H1 (cell line): Measurements from ENCODE around the gene KRTAP19-4. TPM values are rescaled to one million over a fixed set of nuclear protein-coding genes. Genes with fewer than 3 reads are reported as not detected.

Source experiments
- CTCF ChIA-PET: fragments of 300-600 bp; sonication (Branson Sonifier 250); formaldehyde crosslinking; loops from one replicate; lab custom pipeline; 2021; ENCODE audit not compliant: partially characterized antibody; lab: Charles Lee
- POLR2A ChIA-PET: fragments of 300-600 bp; sonication (Branson Sonifier 250); formaldehyde crosslinking; loops from one replicate; lab custom pipeline; 2021; ENCODE audit warnings: inconsistent platforms; ENCODE audit not compliant: partially characterized antibody; lab: Charles Lee
- DNase-seq, 2 experiments: peaks; one replicate each; pipeline versions ENCODE4 v3.0.0 to v3.0.0-alpha.2; 2010 to 2022; ENCODE audit warnings: low spot score in 2 of 2, low read depth in 1 of 2, mixed read lengths in 1 of 2
- FAIRE-seq: peaks from 2 replicates; lab custom pipeline; 2011; peaks lifted over from hg19 to GRCh38; lab: Jason Lieb, UNC
- H2AFZ ChIP-seq: 2 replicates; pipeline ENCODE4 v1.8.1; 2012; ENCODE audit warnings: low read length, inconsistent platforms
- H2AK5ac ChIP-seq: 2 replicates; pipeline ENCODE4 v1.6.1; 2013; ENCODE audit warnings: low read depth, low read length
- H2BK120ac ChIP-seq: replicated peaks from 2 replicates; pipeline ENCODE3; 2013; ENCODE audit warnings: low read depth, low read length, inconsistent platforms
- H2BK12ac ChIP-seq: 2 replicates; pipeline ENCODE4 v1.6.1; 2013; ENCODE audit warnings: low read depth, low read length
- H2BK15ac ChIP-seq: 2 replicates; pipeline ENCODE4 v1.6.1; 2013; ENCODE audit warnings: low read length
- H2BK20ac ChIP-seq: 2 replicates; pipeline ENCODE4 v1.6.1; 2013; ENCODE audit warnings: low read length
- H2BK5ac ChIP-seq: 2 replicates; pipeline ENCODE4 v1.6.1; 2013; ENCODE audit warnings: low read depth, low read length
- H3K14ac ChIP-seq: 2 replicates; pipeline ENCODE4 v1.6.1; 2013; ENCODE audit warnings: inconsistent platforms; ENCODE audit not compliant: insufficient read length
- H3K18ac ChIP-seq: 2 replicates; pipeline ENCODE4 v1.6.1; 2013; ENCODE audit warnings: low read length; ENCODE audit errors: extremely low read depth
- H3K23ac ChIP-seq: 2 replicates; pipeline ENCODE4 v1.6.1; 2013; ENCODE audit warnings: inconsistent platforms; ENCODE audit not compliant: insufficient read length
- H3K23me2 ChIP-seq: 2 replicates; pipeline ENCODE4 v1.6.1; 2013; ENCODE audit warnings: low read depth, low read length
- H3K27ac ChIP-seq: 2 replicates; pipeline ENCODE4 v1.6.1; 2011; ENCODE audit warnings: low read depth, low read length, inconsistent platforms
- H3K27me3 ChIP-seq, 4 experiments: replicated peaks in 1 of 4; 1 replicate in 1 of 4; 2 replicates in 3 of 4; pipeline versions ENCODE4 v1.6.1 to v1.8.1; 2011 to 2013; ENCODE audit warnings: low read length in 3 of 4, mild to moderate bottlenecking in 3 of 4, inconsistent platforms in 2 of 4, mixed read lengths in 2 of 4, moderate library complexity in 1 of 4; ENCODE audit not compliant: control insufficient read depth in 3 of 4, insufficient read depth in 3 of 4; ENCODE audit errors: extremely low read depth in 1 of 4
- H3K36me3 ChIP-seq, 4 experiments: 2 replicates each; pipeline versions ENCODE4 v1.6.1 to v1.8.1; 2011 to 2013; ENCODE audit warnings: mild to moderate bottlenecking in 4 of 4, low read length in 3 of 4, moderate library complexity in 2 of 4, control low read depth in 1 of 4, inconsistent platforms in 1 of 4; ENCODE audit not compliant: insufficient read depth in 4 of 4, control insufficient read depth in 2 of 4
- H3K4ac ChIP-seq: replicated peaks from 2 replicates; pipeline ENCODE3; 2013; ENCODE audit warnings: low read length, low read depth, mixed read lengths, inconsistent platforms; ENCODE audit not compliant: insufficient read length
- H3K4me1 ChIP-seq, 4 experiments: replicated peaks in 1 of 4; 1 replicate in 1 of 4; 2 replicates in 3 of 4; pipeline versions ENCODE4 v1.6.1 to v1.8.1; 2011 to 2013; ENCODE audit warnings: low read length in 3 of 4, inconsistent platforms in 2 of 4, mixed read lengths in 1 of 4; ENCODE audit not compliant: insufficient read depth in 4 of 4, control insufficient read depth in 3 of 4
- H3K4me2 ChIP-seq, 2 experiments: 2 replicates each; pipeline versions ENCODE4 v1.6.1 to v1.8.1; 2011 to 2013; ENCODE audit warnings: low read depth in 2 of 2, low read length in 2 of 2, control low read depth in 1 of 2, inconsistent platforms in 1 of 2, mild to moderate bottlenecking in 1 of 2; ENCODE audit not compliant: insufficient read depth in 1 of 2
- H3K4me3 ChIP-seq, 4 experiments: fragments of 200-600, 300-600 bp in 1 of 4; sonication (generic), shearing (Covaris generic), sonication (Bioruptor Twin) in 1 of 4; 2 replicates each; pipeline versions ENCODE4 v1.5.1 to v1.8.1; 2011 to 2016; ENCODE audit warnings: low read length in 4 of 4, low read depth in 3 of 4, control low read depth in 2 of 4, inconsistent platforms in 2 of 4, mild to moderate bottlenecking in 2 of 4, mixed read lengths in 1 of 4, moderate library complexity in 1 of 4; ENCODE audit not compliant: insufficient read depth in 2 of 4; ENCODE audit errors: extremely low read depth in 1 of 4
- H3K56ac ChIP-seq: replicated peaks from 2 replicates; pipeline ENCODE3; 2013; ENCODE audit warnings: low read depth, mild to moderate bottlenecking, mixed read lengths, low read length, inconsistent platforms; ENCODE audit not compliant: insufficient read length
- H3K79me1 ChIP-seq: 2 replicates; pipeline ENCODE4 v1.6.1; 2013; ENCODE audit warnings: low read depth, low read length, control low read depth
- H3K79me2 ChIP-seq, 2 experiments: 2 replicates each; pipeline versions ENCODE4 v1.6.1 to v1.8.1; 2012 to 2013; ENCODE audit warnings: low read length in 2 of 2, mild to moderate bottlenecking in 2 of 2, inconsistent platforms in 1 of 2; ENCODE audit not compliant: insufficient read depth in 2 of 2, control insufficient read depth in 1 of 2
- H3K9ac ChIP-seq, 4 experiments: replicated peaks in 1 of 4; 1 replicate in 1 of 4; 2 replicates in 3 of 4; pipeline versions ENCODE4 v1.6.1 to v1.8.1; 2011 to 2013; ENCODE audit warnings: low read depth in 3 of 4, low read length in 3 of 4, control low read depth in 2 of 4, mild to moderate bottlenecking in 2 of 4, moderate library complexity in 2 of 4, inconsistent platforms in 1 of 4; ENCODE audit errors: extremely low read depth in 1 of 4
- H3K9me3 ChIP-seq, 2 experiments: 2 replicates each; pipeline versions ENCODE4 v1.6.1 to v1.8.1; 2012 to 2013; ENCODE audit warnings: mild to moderate bottlenecking in 2 of 2, moderate library complexity in 2 of 2, control low read depth in 1 of 2, inconsistent platforms in 1 of 2, low read depth in 1 of 2, low read length in 1 of 2, mixed read lengths in 1 of 2; ENCODE audit not compliant: insufficient read depth in 2 of 2
- H4K20me1 ChIP-seq, 2 experiments: replicated peaks in 1 of 2; 2 replicates each; pipeline versions ENCODE3 to v1.8.1; 2011 to 2013; ENCODE audit warnings: inconsistent platforms in 2 of 2, low read length in 2 of 2, mild to moderate bottlenecking in 1 of 2; ENCODE audit not compliant: insufficient read depth in 2 of 2, control insufficient read depth in 1 of 2
- H4K5ac ChIP-seq: 2 replicates; pipeline ENCODE4 v1.6.1; 2013; ENCODE audit warnings: low read length, low read depth, mixed read lengths, inconsistent platforms; ENCODE audit not compliant: insufficient read length
- H4K8ac ChIP-seq: 2 replicates; pipeline ENCODE4 v1.8.0; 2013; ENCODE audit warnings: mild to moderate bottlenecking, moderate library complexity, low read length, inconsistent platforms; ENCODE audit not compliant: insufficient read depth; ENCODE audit errors: extremely low read depth
- H4K91ac ChIP-seq: replicated peaks from 2 replicates; pipeline ENCODE3; 2013; ENCODE audit warnings: low read length, mixed read lengths, inconsistent platforms; ENCODE audit not compliant: insufficient read length
- JUN ChIP-seq: IDR thresholded peaks from 2 replicates; pipeline ENCODE4 v1.6.1; 2011; ENCODE audit warnings: low read depth, mild to moderate bottlenecking, improper control_type of control experiment, low read length
- KDM4A ChIP-seq: IDR thresholded peaks from one replicate; pipeline ENCODE4 v1.7.1; 2012; ENCODE audit warnings: low read depth, mild to moderate bottlenecking, moderate library complexity, low read length, inconsistent platforms; ENCODE audit not compliant: severe bottlenecking
- MAFK ChIP-seq: IDR thresholded peaks from 2 replicates; pipeline ENCODE4 v1.6.1; 2012; ENCODE audit warnings: low read depth, mild to moderate bottlenecking, improper control_type of control experiment, low read length
- MAX ChIP-seq: IDR thresholded peaks from 2 replicates; pipeline ENCODE4 v1.6.1; 2012; ENCODE audit warnings: inconsistent platforms
- SIX5 ChIP-seq: IDR thresholded peaks from 2 replicates; pipeline ENCODE4 v1.6.1; 2011; ENCODE audit warnings: mild to moderate bottlenecking, low read depth, low read length
- SRF ChIP-seq: IDR thresholded peaks from 2 replicates; pipeline ENCODE4 v1.6.1; 2011; ENCODE audit warnings: mild to moderate bottlenecking, low read depth, low read length, moderate library complexity
- SUZ12 ChIP-seq: fragments of 200-600 bp; sonication (generic); IDR thresholded peaks from 2 replicates; pipeline ENCODE4 v1.6.1; 2012; ENCODE audit warnings: mild to moderate bottlenecking, inconsistent platforms, low read length, moderate library complexity, mixed read lengths
- TAF1 ChIP-seq: IDR thresholded peaks from 2 replicates; pipeline ENCODE4 v1.6.1; 2011; ENCODE audit warnings: mild to moderate bottlenecking, low read depth, low read length
- TBP ChIP-seq: IDR thresholded peaks from 2 replicates; pipeline ENCODE4 v1.6.1; 2011; ENCODE audit warnings: low read depth, low read length, improper control_type of control experiment
- TEAD4 ChIP-seq: IDR thresholded peaks from 2 replicates; pipeline ENCODE4 v1.6.1; 2012; ENCODE audit warnings: low read depth, low read length, inconsistent platforms, mixed read lengths
- WGBS, 2 experiments: shearing (Covaris generic) in 1 of 2; methylation state at CpG; one replicate each; pipeline versions ENCODE4 v1.1.6 to v1.1.7; 2013 to 2015; ENCODE audit warnings: low lambda C conversion rate in 2 of 2, mixed read lengths in 2 of 2, inconsistent platforms in 1 of 2, low coverage in 1 of 2, missing lambda C conversion rate in 1 of 2; ENCODE audit not compliant: insufficient replicate concordance in 2 of 2, insufficient coverage in 1 of 2, insufficient read length in 1 of 2; ENCODE audit errors: extremely low coverage in 1 of 2, missing lambda C conversion rate in 1 of 2; 5-methylcytosine and 5-hydroxymethylcytosine counted together
- polyA plus RNA-seq, 7 experiments: library from polyadenylated mRNA; depleted of rRNA in 3 of 7; stranded (reverse) in 5 of 7; unstranded in 2 of 7; fragments of >200 nt in 5 of 7; fragments of 200-250 nt in 2 of 7; gene quantifications; 1 replicate in 5 of 7; 2 replicates in 1 of 7; 4 replicates in 1 of 7; pipeline versions ENCODE4 v1.2.1 to v1.2.3, GENCODE V29; 2011 to 2013; ENCODE audit warnings: missing spikeins in 2 of 7, mixed read lengths in 2 of 7
- total RNA-seq: library from RNA; stranded (reverse); fragmentation: NEBNext Ultra II Directional; extraction: Animal tissue kit (Norgen Biotek cat#: 25700); gene quantifications from 2 replicates; pipeline ENCODE4 v1.2.1, GENCODE V29; 2021

KRTAP19-4 gene
- total and polyA plus RNA-seq, 2 of the 8 experiments (the other 6 are each of a cell fraction or from before 2014, with no cell fraction given): not detected

GRCh38 chr21:30518876-30519275 is 21.9 kb upstream of the KRTAP19-4 start:
- Histone ChIP-seq H4K20me1 (no peaks in the 10 kb centered on the region), H3K23me2 (no peaks in the 10 kb centered on the region), H3K18ac (no peak overlapping the region), H3K14ac (no peak overlapping the region), H3K9me3 (peaks cover 0 to 4% of the 10 kb centered on the region in 2 experiments; a peak in 1 of 4 replicates), H3K27me3 (no peaks in the 10 kb centered on the region), H3K4me1 (no peaks in the 10 kb centered on the region), H4K91ac (no peak overlapping the region), H3K56ac (no peak overlapping the region), H2BK5ac (no peak overlapping the region), H3K4me3 (no peak overlapping the region), H3K4ac (no peak overlapping the region), H3K4me2 (no peak overlapping the region), H3K23ac (no peak overlapping the region), H3K27ac (no peak overlapping the region), H2BK120ac (no peak overlapping the region), H3K36me3 (peaks cover 0 to 3% (median 0%) of the 10 kb centered on the region in 4 experiments; a peak in 1 of 8 replicates), H2AK5ac (no peak overlapping the region), H2AFZ (no peak overlapping the region), H2BK12ac (no peak overlapping the region), H4K5ac (no peak overlapping the region), H3K79me2 (no peaks in the 10 kb centered on the region), H3K79me1 (no peaks in the 10 kb centered on the region), H4K8ac (no peak overlapping the region), H3K9ac (no peak overlapping the region), H2BK15ac (no peak overlapping the region), H2BK20ac (no peak overlapping the region)
- ChIA-PET CTCF (no interaction called here), POLR2A (no interaction called here)
- DNase-seq (no peak), FAIRE-seq (no peak)
- WGBS, 2 experiments: 100% methylated on average over 1 of the region's 1 CpG; no CpG with 5 or more reads in 1 of the 2 experiments
- TF ChIP-seq JUN: no peak
- TF ChIP-seq MAX: no peak
- TF ChIP-seq SIX5: no peak
- TF ChIP-seq TEAD4: no peak
- no peak for TF ChIP-seq MAFK
- no peak for TF ChIP-seq SUZ12
- TF ChIP-seq TBP: no peak
- no peak for TF ChIP-seq TAF1
- TF ChIP-seq KDM4A: no peak
- no peak for TF ChIP-seq SRF
